Spleen (tissue), 7 donors: ENCODE measurements around the gene ADGRV1.

Source experiments
- CTCF ChIP-seq, 11 experiments: fragments of 200-600 bp in 7 of 11; fragments of 450-650 bp in 4 of 11; sonication (generic) in 4 of 11; IDR thresholded peaks in 8 of 11; conservative IDR thresholded peaks in 3 of 11; 1 replicate in 7 of 11; 2 replicates in 4 of 11; pipeline versions ENCODE4 v1.4.0 to v1.8.0; 2016 to 2021; ENCODE audit warnings: antibody characterized with exemption in 11 of 11, inconsistent platforms in 4 of 11, mild to moderate bottlenecking in 1 of 11
- POLR2A ChIP-seq, 3 donors: fragments of 450-650 bp; IDR thresholded peaks; one replicate each; pipeline ENCODE4 v1.5.1; 2017; ENCODE audit warnings: antibody characterized with exemption in 3 of 3, mild to moderate bottlenecking in 1 of 3
- donor health status: DM: no; HTN: no; CAD: no; lungs with moderate emphysema.
- donor health status: DM: no; HTN: no; CAD: no.
- donor health status: DM: no; HTN: no; CAD: no.

GRCh38 chr5:90575712-90576111 lies 17.1 kb downstream of the ADGRV1 start:
- TF ChIP-seq CTCF (IDR thresholded peaks at IDR 0.05 in 8 of 11, conservative IDR thresholded peaks at IDR 0.05 in 3 of 11) (no peak), POLR2A (IDR thresholded peaks at IDR 0.05) (no peak)
